Measurements from ENCODE around the gene VMP1. TPM values are rescaled to one million over a fixed set of nuclear protein-coding genes. Genes with fewer than 3 reads are reported as not detected.

Gene VMP1
- total and polyA plus RNA-seq, 2 of the 4 experiments (the other 2 are of a cell fraction), result 89.8 to 197 TPM

- TF ChIP-seq ELK1 (IDR thresholded peaks at IDR 0.05; ENCODE audit: borderline replicate concordance, low read depth, low read length), result no peak
These were observed 122.0 kb downstream of the VMP1 start (continued) for GRCh38 chr17:59829217-59830006.

- H3K56ac ChIP-seq (ENCODE audit: extremely low read depth, insufficient read depth, low read length), result peak overlapping the region; percentile 90
- no CpG with 5 or more reads among the region's 3 CpGs for WGBS, 2 experiments (ENCODE audit: extremely low coverage in 2 of 2, insufficient read length in 1 of 2)
- H3K4ac ChIP-seq (ENCODE audit: low read depth, low read length), result peak overlapping the region; percentile 87
- DNase-seq, result peak; percentile 63
- peak overlapping the region; percentile 97 for H3K4me2 ChIP-seq (ENCODE audit: low read depth, low read length)
- no peaks in the 10 kb centered on the region for H4K20me1 ChIP-seq (ENCODE audit: insufficient read depth, low read length)
- H3K4me1 ChIP-seq (ENCODE audit: control insufficient read depth, insufficient read depth, low read length), result peaks cover 25% of the 10 kb centered on the region
- peak overlapping the region; percentile 90 for H2BK20ac ChIP-seq (ENCODE audit: low read depth, low read length)
- peak; percentile 19; the same call in 1 of the 2 replicates for ATAC-seq (ENCODE audit: low read depth)
- intact Hi-C loops (cut with micrococcal nuclease) (no loop called here), dilution Hi-C loops (cut with HindIII; ENCODE audit: low sequenced_read_pairs, unreplicated experiment) (no loop called here), in situ Hi-C loops (cut with MboI; ENCODE audit: low sequenced_read_pairs) (loop anchor here (5.0 kb wide), 1 partner anchor 43 kb away; no protein-coding TSS in a partner anchor)
- no TSS peak for BruUV-seq (replicated peaks)
- peak overlapping the region; percentile 99 for H3K18ac ChIP-seq (ENCODE audit: low read depth, low read length)
- peak overlapping the region; percentile 84 for H2AK5ac ChIP-seq (ENCODE audit: low read depth, low read length)
- H3K9me3 ChIP-seq (ENCODE audit: control insufficient read depth, insufficient read depth, low read length), result no peaks in the 10 kb centered on the region
- no peak overlapping the region for H2AK9ac ChIP-seq (replicated peaks; ENCODE audit: low read depth, low read length, poor library complexity)
- no peaks in the 10 kb centered on the region for H3K36me3 ChIP-seq (ENCODE audit: control insufficient read depth, insufficient read depth, low read length)
- H3K27ac ChIP-seq (ENCODE audit: insufficient read depth, low read length), result peak overlapping the region; percentile 100
- peak overlapping the region; percentile 75 for H3K9ac ChIP-seq (ENCODE audit: low read depth, low read length)
- peak overlapping the region; percentile 86 for H3K14ac ChIP-seq (replicated peaks; ENCODE audit: low read depth, low read length)
- no peak for TF ChIP-seq SMC3 (IDR thresholded peaks at IDR 0.05; ENCODE audit: low read depth, low read length)
- TF ChIP-seq MAZ (IDR thresholded peaks at IDR 0.05; ENCODE audit: borderline replicate concordance, low read depth, low read length), result no peak
- no peak; the same call in none of the 2 replicates for TF ChIP-seq POLR2A (IDR thresholded peaks at IDR 0.05; ENCODE audit: low read depth, low read length)
- no peak for TF ChIP-seq RCOR1 (IDR thresholded peaks at IDR 0.05; ENCODE audit: insufficient replicate concordance, low read length)
- TF ChIP-seq CTCF (conservative IDR thresholded peaks at IDR 0.05; ENCODE audit: low read depth, low read length), result no peak
- TF ChIP-seq MXI1 (IDR thresholded peaks at IDR 0.05; ENCODE audit: borderline replicate concordance, low read depth, low read length), result no peak
- TF ChIP-seq ELK1 (IDR thresholded peaks at IDR 0.05; ENCODE audit: borderline replicate concordance, low read depth, low read length), result no peak
- no peak for TF ChIP-seq RFX5 (IDR thresholded peaks at IDR 0.05; ENCODE audit: low read depth, low read length)
- peak overlapping the region; percentile 88 for H3K23ac ChIP-seq (ENCODE audit: low read depth, low read length)
- H4K5ac ChIP-seq (ENCODE audit: low read depth, low read length), result peak overlapping the region; percentile 93
- H3K27me3 ChIP-seq (ENCODE audit: control insufficient read depth, insufficient read depth, low read length), result no peaks in the 10 kb centered on the region
- peaks cover 9% of the 10 kb centered on the region for H3K9me1 ChIP-seq (ENCODE audit: insufficient read depth, low read length)
- H3K79me1 ChIP-seq (ENCODE audit: low read depth in 1 of 2, low read length in 2 of 2), result peaks cover 21 to 61% of the 10 kb centered on the region in 2 experiments
- H3K4me3 ChIP-seq (ENCODE audit: insufficient read depth, low read depth, low read length), result no peak overlapping the region
- no peak overlapping the region for H2AFZ ChIP-seq (replicated peaks; ENCODE audit: low read length, poor library complexity)
- H2BK5ac ChIP-seq (ENCODE audit: low read depth, low read length, poor library complexity, severe bottlenecking), result peak overlapping the region; percentile 99
- peak overlapping the region; percentile 85 for H4K91ac ChIP-seq (ENCODE audit: insufficient read depth, low read depth, low read length)
- ChIA-PET POLR2A (ENCODE audit: unreplicated experiment) (interaction anchor here (2.5 kb wide), 1 partner anchor 43 kb away, joined by 12 read pairs; no protein-coding TSS in a partner anchor), CTCF (interaction anchor here (0.5 kb wide), 1 partner anchor 75 kb away, joined by 7 read pairs; no protein-coding TSS in a partner anchor)
- H4K8ac ChIP-seq (ENCODE audit: low read depth in 2 of 2, low read length in 2 of 2), result peak overlapping the region; percentile 44 to 81
- peak overlapping the region; percentile 78 for H2BK15ac ChIP-seq (ENCODE audit: low read depth, low read length)
- H2BK120ac ChIP-seq (ENCODE audit: low read depth, low read length), result peak overlapping the region; percentile 93
These were observed 122.7 kb downstream of the VMP1 start for GRCh38 chr17:59830007-59830630.

Measured in IMR-90 (cell line).